ENCODE data around the gene CEP120.
"Not testable (repeated sequence)": the region's sequence is repeated elsewhere in the genome, so short reads cannot be mapped to it uniquely, and the experiment has no call there.

Gene CEP120

GRCh38 chr5:123423278-123424149 lies at the start of gene CEP120:
TSS of gene CEP120 (minus strand) at chr5:123423403. CDS start at chr5:123422998, 405 bp downstream.
- peak; percentile 98 for DNase-seq (ENCODE audit: low read depth in 2 of 2)

GRCh38 chr5:123472150-123472924 lies 49.1 kb upstream of the CEP120 start:
- no peak for DNase-seq (ENCODE audit: low read depth in 2 of 2)

GRCh38 chr5:123471385-123471784 lies 48.2 kb upstream of the CEP120 start:
- no peak for DNase-seq (ENCODE audit: low read depth in 2 of 2)

GRCh38 chr5:123466839-123467238 lies 43.6 kb upstream of the CEP120 start:
- DNase-seq (ENCODE audit: low read depth in 2 of 2), result not testable (repeated sequence)

GRCh38 chr5:123460296-123460729 lies 37.1 kb upstream of the CEP120 start:
- no peak for DNase-seq (ENCODE audit: low read depth in 2 of 2)

GRCh38 chr5:123458994-123459393 lies 35.8 kb upstream of the CEP120 start:
- not testable (repeated sequence) for DNase-seq (ENCODE audit: low read depth in 2 of 2)

- no peak for DNase-seq (ENCODE audit: low read depth in 2 of 2)
Measured at GRCh38 chr5:123456242-123456641, 33.0 kb upstream of the CEP120 start.

GRCh38 chr5:123455640-123456039 lies 32.4 kb upstream of the CEP120 start:
- DNase-seq (ENCODE audit: low read depth in 2 of 2), result no peak

GRCh38 chr5:123455095-123455494 lies 31.9 kb upstream of the CEP120 start:
- no peak for DNase-seq (ENCODE audit: low read depth in 2 of 2)

- no peak for DNase-seq (ENCODE audit: low read depth in 2 of 2)
Measured at GRCh38 chr5:123454259-123454911, 31.2 kb upstream of the CEP120 start.

GRCh38 chr5:123452401-123452800 lies 29.2 kb upstream of the CEP120 start:
- DNase-seq (ENCODE audit: low read depth in 2 of 2), result no peak

- DNase-seq (ENCODE audit: low read depth in 2 of 2), result no peak
Measured at GRCh38 chr5:123451047-123451446, 27.8 kb upstream of the CEP120 start.

GRCh38 chr5:123450640-123451039 lies 27.4 kb upstream of the CEP120 start:
- DNase-seq (ENCODE audit: low read depth in 2 of 2), result no peak

- DNase-seq (ENCODE audit: low read depth in 2 of 2), result no peak
Measured at GRCh38 chr5:123450114-123450513, 26.9 kb upstream of the CEP120 start.

GRCh38 chr5:123449424-123449974 lies 26.3 kb upstream of the CEP120 start:
- DNase-seq (ENCODE audit: low read depth in 2 of 2), result no peak

GRCh38 chr5:123448743-123449142 lies 25.5 kb upstream of the CEP120 start:
- no peak for DNase-seq (ENCODE audit: low read depth in 2 of 2)

GRCh38 chr5:123448017-123448617 lies 24.9 kb upstream of the CEP120 start:
- no peak for DNase-seq (ENCODE audit: low read depth in 2 of 2)

GRCh38 chr5:123444016-123444415 lies 20.8 kb upstream of the CEP120 start:
- DNase-seq (ENCODE audit: low read depth in 2 of 2), result no peak

GRCh38 chr5:123441408-123441807 lies 18.2 kb upstream of the CEP120 start:
- DNase-seq (ENCODE audit: low read depth in 2 of 2), result no peak

GRCh38 chr5:123440456-123441181 lies 17.4 kb upstream of the CEP120 start:
- no peak for DNase-seq (ENCODE audit: low read depth in 2 of 2)

- DNase-seq (ENCODE audit: low read depth in 2 of 2), result peak; percentile 77 to 78
Measured at GRCh38 chr5:123439709-123440108, 16.5 kb upstream of the CEP120 start.
